Transverse colon (tissue), 4 donors: ENCODE data around the gene C9orf50.

Source experiments
- POLR2A ChIP-seq: fragments of 450-650 bp; IDR thresholded peaks from one replicate; pipeline ENCODE4 v1.6.1; 2016; ENCODE audit warnings: antibody characterized with exemption, mild to moderate bottlenecking, moderate library complexity
- POLR2AphosphoS5 ChIP-seq, 3 donors: sonication (generic); formaldehyde crosslinking; IDR thresholded peaks; one replicate each; pipeline ENCODE4 v1.6.1; 2016; ENCODE audit warnings: antibody characterized with exemption in 3 of 3
- TF ChIP-seq, protein P1 (sequence below), 5 experiments: fragments of 200-600 bp in 3 of 5; fragments of 450-650 bp in 2 of 5; sonication (generic) in 3 of 5; IDR thresholded peaks; 1 replicate in 2 of 5; 2 replicates in 3 of 5; pipeline ENCODE4 v1.5.1; 2016 to 2017; ENCODE audit warnings: antibody characterized with exemption in 5 of 5, inconsistent platforms in 3 of 5, mild to moderate bottlenecking in 2 of 5, moderate library complexity in 1 of 5

DNA sequence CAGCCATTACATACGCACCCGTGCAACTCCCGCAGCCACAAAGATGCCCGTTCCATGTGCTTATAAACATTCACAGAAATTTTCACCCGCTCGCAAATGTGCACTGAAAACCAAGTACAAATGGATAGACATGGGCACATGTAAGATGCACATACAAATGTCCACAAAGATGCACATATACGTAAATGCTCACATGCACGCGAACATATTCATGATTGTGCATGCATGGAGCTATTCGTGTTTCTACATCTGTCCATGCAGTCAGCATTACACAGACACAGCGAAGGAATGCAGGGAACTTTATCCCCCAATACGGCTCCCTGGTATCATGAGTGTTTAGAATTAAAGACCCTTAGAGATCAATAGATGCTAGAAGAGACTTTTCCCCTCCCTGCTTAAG lies 58.4 kb downstream of the C9orf50 start:
- no peak for TF ChIP-seq POLR2A
- TF ChIP-seq, protein P1, sequence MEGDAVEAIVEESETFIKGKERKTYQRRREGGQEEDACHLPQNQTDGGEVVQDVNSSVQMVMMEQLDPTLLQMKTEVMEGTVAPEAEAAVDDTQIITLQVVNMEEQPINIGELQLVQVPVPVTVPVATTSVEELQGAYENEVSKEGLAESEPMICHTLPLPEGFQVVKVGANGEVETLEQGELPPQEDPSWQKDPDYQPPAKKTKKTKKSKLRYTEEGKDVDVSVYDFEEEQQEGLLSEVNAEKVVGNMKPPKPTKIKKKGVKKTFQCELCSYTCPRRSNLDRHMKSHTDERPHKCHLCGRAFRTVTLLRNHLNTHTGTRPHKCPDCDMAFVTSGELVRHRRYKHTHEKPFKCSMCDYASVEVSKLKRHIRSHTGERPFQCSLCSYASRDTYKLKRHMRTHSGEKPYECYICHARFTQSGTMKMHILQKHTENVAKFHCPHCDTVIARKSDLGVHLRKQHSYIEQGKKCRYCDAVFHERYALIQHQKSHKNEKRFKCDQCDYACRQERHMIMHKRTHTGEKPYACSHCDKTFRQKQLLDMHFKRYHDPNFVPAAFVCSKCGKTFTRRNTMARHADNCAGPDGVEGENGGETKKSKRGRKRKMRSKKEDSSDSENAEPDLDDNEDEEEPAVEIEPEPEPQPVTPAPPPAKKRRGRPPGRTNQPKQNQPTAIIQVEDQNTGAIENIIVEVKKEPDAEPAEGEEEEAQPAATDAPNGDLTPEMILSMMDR (IDR thresholded peaks at IDR 0.05): no peak
- no peak for TF ChIP-seq POLR2AphosphoS5 (IDR thresholded peaks at IDR 0.05)
